Activated naive CD4-positive, alpha-beta T cell treated with anti-CD3 and anti-CD28 coated beads, Interleukin-2, amount 50 U/mL, for 16 hours (primary cell): ENCODE measurements around the gene CEP57L1.
"Not testable (repeated sequence)": the region's sequence is repeated elsewhere in the genome, so short reads cannot be mapped to it uniquely, and the experiment has no call there.

Source experiments
- DNase-seq: peaks from one replicate; pipeline ENCODE4 v3.0.0-alpha.2; 2020

The CEP57L1 gene

DNA sequence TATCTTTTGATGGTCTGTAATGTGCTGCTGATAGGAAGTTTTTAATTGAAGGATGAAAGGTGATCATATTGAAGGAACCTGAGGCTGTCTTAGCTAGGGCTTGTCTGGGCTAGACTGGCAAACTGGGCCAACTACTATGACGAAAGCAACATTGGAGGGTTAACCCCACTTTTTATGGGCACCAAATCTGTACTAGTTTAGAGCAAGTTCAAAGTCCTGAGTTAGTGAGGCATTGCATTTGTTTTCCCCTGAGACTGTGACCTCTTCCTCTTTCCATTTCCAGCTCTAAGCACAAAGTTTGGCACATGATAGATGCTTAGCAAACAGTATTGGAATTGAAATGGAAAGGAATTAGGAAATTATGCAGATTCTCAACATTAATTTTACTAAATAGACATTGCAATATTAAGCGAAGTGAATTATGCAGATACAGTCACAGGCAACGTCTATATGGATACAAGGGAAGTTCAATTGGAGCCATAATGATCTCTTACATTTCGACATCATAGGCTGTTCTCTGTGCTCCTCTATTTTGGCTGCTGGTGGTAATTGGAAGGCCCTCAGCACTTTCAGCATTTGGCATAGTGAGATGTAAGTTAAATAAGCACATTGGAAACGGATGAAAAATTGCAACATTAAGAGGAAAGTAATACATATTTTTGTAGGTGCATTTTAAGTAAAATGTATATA is 22.2 kb downstream of the CEP57L1 start:
- DNase-seq, result no peak

DNA sequence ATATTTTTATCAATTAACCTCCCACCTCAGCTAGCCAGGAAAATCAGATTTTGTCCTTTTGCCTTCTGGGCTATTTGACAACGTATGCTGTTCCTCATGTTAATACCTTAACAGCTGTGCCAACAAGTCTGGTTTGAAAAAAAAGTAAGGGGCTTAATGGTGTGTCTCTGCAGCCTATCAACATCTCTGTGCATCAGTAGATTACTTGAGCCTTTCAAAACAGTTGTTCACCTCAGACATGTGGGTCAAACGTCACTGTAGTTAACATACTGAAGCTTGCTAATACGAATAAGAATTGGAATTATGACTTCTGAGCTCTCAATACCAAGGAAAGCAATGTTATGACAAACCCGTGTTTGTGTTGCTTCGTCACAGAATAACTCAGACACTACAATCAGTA is 23.0 kb downstream of the CEP57L1 start:
- DNase-seq, result no peak

DNA sequence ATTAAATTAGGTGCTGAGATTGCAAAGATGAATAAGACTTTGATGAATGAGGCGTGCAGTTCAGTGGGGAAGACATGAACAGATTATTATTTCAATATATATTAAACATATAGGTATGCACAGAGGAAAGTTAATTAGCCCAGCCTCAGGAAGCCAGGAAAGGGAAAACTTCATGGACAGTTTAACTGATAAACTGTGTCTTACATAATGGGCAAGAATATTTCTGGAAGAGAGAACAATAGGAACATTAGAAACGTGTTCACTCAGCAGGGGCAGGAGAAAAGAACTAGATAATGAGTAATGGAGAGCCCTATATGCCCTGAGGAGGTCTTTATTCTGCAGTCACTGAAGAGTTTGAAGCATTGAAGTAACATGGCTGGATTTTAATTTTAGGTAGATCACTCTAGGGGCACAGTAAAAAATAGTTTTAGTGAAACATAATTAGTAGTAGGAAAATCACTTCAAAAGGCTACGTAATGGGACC is 23.6 kb downstream of the CEP57L1 start:
- DNase-seq, result no peak

DNA sequence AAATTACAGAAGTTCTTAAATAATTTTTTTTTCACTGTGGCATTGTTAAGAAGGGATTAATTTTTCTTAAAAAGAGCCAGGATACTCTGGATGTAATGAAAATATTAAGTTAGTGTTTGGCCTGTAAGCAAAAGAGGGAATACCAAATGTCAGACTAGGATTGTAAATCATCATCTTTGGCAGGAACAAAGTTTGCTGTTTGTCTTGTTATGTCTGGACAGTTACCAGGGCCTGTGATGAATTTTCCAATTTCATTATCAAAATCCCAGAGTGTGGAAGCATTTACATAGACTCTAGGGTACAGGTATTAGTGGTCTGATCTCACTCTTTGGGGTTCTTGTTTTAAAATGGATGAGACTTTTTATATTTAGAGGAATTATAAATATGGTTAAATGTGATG is 26.1 kb downstream of the CEP57L1 start:
- no peak for DNase-seq

DNA sequence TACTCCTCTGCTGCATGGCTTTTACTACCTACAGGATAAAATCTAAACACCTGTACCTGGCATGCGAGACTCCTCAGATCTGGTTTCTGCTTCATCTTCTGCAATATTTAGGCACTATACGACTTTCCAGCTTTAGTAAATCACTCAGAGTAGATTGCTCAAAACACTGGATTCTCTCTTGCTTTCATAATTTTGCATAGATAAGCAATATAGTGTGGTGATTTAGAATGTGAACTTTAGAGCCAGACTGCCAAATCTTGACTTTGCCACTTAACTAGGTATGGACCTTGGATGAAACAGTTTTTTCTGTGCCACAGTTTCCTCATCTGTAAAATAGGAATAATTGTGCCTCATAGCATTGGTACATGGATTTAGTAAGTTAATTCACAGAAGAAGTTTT is 28.9 kb downstream of the CEP57L1 start:
- no peak for DNase-seq

DNA sequence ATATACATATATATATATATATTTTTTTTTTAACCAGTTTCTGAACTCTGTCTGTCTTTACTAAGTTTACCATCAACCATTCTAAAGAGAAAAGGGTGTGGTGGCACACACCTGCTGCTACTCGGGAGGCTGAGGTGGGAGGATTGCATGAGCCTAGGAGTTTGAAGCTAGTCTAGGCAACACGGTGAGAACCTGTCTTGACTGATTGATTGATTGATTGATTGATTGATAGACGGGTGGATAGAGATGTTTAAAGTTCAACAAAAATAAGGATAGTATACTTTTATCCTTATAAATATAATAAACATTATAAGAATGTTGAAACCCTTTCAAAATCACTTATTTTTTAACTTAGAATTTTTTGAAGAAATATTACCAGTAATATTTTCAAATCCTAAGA is 30.2 kb downstream of the CEP57L1 start:
- no peak for DNase-seq

DNA sequence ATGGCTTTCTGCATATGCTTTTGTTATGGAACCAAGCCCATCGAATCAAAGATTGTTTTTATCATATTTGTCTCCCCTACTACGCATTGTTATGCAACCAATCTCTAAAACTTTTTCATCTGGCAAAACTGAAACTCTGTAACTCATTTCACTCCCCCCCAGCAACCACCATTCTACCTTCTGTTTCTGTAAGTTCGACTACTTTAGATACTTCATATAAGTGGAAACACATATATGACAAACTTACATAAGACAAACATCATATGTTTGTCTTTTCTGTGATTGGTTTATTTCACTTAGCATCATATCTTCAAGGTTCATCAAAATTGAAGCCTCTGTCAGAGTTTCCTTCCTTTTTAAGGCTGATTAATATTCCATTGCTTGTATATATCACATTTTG is 34.8 kb downstream of the CEP57L1 start:
- DNase-seq, result no peak

DNA sequence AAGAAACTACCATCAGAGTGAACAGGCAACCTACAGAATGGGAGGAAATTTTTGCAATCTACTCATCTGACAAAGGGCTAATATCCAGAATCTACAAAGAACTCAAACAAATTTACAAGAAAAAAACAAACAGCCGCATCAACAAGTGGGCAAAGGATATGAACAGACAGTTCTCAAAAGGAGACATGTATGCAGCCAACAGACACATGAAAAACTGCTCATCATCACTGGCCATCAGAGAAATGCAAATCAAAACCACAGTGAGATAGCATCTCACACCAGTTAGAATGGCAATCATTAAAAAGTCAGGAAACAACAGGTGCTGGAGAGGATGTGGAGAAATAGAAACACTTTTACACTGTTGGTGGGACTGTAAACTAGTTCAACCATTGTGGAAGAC is 40.3 kb downstream of the CEP57L1 start:
- DNase-seq, result not testable (repeated sequence)

DNA sequence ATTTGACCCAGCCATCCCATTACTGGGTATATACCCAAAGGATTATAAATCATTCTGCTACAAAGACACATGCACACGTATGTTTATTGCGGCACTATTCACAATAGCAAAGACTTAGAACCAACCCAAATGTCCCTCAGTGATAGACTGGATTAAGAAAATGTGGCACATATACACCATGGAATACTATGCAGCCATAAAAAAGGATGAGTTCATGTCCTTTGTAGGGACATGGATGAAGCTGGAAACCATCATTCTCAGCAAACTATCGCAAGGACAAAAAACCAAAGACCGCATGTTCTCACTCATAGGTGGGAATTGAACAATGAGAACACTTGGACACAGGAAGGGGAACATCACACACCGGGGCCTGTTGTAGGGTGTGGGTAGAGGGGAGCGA is 40.7 kb downstream of the CEP57L1 start:
- DNase-seq, result not testable (repeated sequence)

DNA sequence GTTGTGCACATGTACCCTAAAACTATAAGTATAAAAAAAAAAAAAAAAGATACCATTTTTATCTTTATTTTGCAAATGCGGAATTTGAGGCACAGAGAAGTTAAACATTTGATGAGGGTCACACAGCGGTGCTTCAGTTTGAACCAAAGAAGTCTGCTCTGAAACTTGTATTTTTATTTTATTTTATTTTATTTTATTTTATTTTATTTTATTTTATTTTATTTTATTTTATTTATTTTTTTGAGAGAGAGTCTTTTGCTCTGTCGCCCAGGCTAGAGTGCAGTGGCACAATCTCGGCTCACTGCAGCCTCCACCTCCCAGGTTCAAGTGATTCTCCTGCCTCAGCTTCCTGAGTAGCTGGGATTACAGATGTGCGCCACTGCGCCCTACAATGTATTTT is 41.2 kb downstream of the CEP57L1 start:
- not testable (repeated sequence) for DNase-seq

DNA sequence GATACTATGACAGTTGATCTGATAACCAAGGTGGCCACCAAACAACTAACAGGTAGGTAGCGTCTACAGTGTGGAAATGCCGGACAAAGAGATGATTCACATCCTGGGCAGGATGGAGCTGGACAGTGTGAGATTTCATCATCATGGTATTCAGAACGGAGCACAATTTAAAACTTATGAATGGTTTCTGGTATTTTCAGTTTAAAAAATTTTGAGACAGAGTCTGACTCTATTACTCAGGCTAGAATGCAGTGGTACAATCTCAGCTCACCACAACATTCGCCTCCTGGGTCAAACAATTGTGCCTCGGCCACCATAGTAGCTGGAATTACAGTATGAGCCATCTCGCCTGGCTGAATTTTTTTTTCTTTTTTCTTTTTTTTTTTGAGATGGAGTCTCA is 43.8 kb downstream of the CEP57L1 start:
- no peak for DNase-seq

DNA sequence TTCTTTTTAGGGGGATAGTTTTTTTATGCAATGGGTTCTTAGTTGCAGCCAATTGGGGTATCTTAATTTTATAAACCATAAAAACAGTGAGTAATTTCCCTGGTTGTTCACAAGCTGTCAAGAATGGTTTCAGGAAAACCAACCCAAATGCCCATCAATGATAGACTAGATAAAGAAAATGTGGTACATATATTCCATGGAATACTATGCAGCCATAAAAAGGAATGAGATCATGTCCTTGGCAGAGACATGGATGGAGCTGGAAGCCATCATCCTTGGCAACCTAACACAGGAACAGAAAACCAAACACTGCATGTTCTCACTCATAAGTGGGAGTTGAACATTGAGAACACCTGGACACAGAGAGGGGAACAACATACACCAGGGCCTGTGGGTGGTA is 46.8 kb downstream of the CEP57L1 start:
- DNase-seq, result not testable (repeated sequence)

DNA sequence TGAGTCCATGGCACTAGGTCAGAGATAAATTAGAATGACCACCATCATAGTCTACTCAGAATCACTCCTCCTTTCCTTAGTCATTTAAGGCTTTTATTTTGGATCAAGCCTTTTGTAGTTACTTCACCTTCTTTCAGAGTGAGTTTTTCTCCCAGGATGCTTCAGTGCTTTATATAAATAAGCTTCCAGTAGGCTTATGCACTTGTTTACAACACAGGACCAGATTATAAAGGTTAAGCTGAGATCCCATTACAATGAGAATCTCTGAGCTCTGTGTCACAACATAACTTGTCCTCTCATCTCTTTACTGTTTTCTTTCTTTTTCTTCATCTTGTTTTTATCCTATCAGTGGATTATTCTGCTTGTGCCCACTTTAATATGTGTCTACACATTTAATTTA is 47.9 kb downstream of the CEP57L1 start:
- no peak for DNase-seq

DNA sequence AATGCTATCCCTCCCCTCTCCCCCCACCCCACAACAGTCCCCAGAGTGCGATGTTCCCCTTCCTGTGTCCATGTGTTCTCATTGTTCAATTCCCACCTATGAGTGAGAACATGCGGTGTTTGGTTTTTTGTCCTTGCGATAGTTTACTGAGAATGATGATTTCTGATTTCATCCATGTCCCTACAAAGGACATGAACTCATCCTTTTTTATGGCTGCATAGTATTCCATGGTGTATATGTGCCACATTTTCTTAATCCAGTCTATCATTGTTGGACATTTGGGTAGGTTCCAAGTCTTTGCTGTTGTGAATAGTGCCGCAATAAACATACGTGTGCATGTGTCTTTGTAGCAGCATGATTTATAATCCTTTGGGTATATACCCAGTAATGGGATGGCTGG is 52.9 kb downstream of the CEP57L1 start:
- DNase-seq, result not testable (repeated sequence)

DNA sequence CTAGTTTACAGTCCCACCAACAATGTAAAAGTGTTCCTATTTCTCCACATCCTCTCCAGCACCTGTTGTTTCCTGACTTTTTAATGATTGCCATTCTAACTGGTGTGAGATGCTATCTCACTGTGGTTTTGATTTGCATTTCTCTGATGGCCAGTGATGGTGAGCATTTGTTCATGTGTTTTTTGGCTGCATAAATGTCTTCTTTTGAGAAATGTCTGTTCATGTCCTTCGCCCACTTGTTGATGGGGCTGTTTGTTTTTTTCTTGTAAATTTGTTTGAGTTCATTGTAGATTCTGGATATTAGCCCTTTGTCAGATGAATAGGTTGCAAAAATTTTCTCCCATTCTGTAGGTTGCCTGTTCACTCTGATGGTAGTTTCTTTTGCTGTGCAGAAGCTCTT is 53.4 kb downstream of the CEP57L1 start:
- not testable (repeated sequence) for DNase-seq

DNA sequence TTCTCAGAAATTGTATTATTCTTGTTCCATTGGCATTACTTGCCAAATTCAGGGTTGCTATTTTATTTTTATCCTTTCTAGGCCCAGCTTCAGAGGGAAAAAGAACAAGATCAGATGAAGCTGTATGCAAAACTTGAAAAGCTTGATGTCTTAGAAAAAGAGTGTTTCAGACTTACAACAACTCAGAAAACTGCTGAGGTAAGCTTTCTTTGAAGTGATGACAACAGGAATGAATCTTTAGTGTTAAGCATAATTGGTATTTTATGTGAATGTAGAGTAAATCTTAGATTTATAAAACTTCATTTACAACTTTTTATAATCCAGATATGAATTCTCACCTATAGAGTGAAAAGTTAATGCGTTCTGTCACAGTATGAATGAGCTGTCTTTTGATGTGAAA is 58.4 kb downstream of the CEP57L1 start:
- DNase-seq, result no peak

DNA sequence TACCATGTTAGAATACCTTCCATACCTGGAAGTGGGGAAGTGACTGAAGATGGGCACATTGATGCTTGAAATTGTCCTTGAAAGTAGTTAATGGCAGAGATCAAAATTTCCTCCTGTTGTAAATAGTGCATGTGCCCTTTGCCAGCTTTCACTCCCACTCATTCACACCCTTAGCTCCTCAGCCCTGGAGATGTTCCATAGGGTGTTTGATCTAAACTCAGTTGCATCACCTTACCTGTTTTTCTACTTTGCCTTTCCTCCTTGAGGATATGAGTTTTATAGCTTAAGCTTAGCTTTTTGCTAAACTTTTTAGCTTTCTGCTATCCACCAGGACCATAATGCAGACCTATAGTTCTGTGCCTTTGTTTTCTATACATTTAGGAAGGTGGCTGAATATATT is 69.0 kb downstream of the CEP57L1 start:
- DNase-seq, result no peak

DNA sequence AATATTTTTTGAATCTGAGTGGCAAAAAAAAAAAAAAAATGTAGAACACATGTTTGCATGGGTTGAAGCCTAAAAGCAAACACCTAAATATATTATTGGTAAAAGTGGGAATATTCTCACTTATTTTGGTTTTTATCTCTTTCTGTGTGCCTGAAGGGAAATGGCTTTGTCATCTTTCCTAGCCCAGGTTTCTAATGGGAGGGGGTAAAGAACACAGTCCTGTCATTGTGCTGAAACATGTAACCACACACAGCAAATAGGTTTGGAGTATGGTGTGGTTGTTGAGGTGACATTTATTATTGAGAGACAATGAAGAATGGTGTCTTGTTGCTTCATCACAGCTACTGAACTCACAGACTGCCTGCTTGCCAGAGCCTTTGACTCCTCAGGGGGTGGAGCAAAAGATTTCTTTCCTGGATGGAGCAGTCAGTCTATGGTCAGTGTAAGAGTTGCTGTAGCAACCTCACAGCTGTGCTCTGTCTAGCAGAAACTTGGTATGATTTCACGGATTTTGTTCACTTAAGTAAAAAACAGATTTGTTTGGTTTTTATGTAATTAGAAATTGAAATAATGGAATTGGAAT is 70.2 kb downstream of the CEP57L1 start:
- no peak for DNase-seq

DNA sequence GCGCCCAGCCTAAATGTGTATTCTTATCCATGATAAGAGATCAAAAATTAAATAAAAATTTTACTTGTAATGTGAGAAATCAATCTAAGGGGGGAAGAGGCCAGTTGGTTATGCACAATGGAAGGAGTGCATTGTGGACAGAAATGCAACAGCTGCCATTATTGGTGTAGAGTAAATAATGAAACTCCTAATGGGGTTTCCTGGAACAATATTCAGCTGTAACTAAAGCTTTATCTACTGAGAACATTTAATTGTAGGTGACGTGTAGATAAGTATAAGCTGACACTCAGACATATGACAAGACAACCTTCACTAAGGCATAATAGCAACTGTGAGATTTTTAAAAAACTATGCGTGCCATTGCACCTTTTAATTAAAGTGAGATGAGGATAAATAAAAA is 71.4 kb downstream of the CEP57L1 start:
- DNase-seq, result no peak

DNA sequence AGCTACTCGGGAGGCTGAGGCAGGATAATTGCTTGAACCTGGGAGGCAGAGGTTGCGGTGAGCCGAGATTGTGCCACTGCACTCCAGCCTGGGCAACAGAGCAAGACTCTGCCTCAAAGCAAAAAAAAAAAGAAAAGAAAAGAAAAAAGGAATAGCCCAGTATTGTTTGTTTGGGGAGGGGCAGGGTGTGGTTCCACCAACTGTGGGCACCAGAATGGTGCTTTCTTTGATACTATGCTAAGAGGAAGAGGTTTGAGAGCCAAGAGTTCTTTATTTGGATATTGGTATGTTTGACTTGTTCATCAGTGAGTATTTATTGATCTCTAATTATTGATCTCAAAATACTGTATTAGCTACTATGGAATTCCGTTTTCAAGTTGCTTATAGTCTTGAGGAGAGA is 72.3 kb downstream of the CEP57L1 start:
- DNase-seq, result no peak

DNA sequence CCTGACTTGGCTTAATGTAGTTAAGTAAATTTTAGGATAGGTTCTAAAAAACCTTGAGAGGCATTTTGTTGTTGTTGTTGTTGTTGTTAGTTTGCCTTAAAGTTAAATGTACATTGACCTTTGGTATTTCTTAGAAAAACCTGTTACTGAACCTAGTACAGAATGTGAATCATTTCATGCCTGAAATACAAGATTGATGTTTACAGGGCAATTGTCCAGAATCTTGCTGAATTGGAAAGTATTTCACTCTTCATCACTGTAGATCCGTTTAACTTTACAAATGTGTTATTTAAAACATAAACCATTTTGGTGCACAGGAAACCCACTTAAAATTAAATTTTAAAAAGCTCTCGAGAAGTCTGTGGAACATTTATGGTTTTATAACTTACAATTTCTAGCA is 75.0 kb downstream of the CEP57L1 start:
- no peak for DNase-seq

DNA sequence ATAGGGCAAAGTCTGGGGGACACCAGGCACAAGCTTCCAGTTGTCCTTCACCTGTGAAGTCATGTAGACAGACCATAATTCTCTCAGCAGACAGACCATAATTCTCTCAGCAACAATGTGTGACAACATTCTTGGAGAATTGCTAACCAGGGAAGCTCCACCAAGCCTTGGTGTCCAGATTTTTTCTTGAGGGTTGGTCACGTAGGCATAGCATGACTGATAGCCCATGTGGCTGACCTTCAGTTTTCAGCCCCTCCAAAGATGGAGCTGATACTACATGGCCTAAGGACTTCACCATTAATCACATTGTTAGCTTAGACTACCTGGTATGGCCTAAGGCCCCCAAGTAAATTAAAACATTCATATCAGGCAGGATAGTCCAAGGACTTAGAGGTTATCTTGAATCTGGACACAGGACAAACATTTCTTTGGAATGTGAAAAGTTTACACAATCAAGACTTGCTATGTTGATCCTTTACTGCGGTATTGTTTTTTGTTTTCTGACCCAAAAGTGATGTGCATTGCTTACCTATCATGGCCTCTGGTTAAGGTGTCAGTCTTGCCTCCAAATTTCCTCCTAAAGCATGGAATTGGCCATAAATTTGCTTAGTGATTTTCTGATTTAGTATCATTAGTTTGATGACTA is 76.9 kb downstream of the CEP57L1 start:
- DNase-seq, result no peak

DNA sequence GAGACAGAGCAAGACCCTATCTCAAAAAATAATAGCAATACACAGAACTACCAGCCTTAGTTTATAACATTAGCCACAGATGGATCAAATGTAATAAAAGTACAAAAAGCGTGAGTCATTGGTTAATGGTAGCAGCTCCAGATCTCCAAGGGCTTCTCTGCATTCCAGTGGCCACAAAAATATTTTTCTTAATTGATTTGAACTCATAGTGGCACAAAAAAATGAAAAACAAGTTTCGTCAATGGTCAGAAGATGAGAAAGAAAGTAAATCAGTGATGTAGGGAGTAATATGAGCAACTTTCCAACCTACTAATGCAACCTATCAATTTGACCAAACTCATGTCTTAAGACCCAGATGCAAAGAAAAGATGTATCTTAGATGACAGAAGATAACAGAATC is 79.6 kb downstream of the CEP57L1 start:
- DNase-seq, result no peak

DNA sequence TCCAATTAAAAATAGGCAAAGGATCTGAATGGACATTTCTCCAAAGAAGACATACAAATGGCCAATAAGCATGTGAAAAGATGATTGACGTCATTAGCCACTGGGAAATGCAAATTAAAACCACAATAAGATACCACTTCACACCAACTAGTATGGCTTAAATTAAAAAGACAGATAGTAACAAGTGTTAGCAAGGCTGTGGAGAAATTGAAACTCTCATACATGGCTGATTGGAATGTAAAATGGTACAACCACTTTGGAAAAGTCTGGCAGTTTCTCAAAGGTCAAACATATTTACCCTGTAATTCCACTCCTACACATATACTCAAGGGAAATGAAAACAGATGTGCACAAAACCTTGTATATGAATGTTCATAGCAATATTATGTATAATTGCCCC is 83.6 kb downstream of the CEP57L1 start:
- no peak for DNase-seq

DNA sequence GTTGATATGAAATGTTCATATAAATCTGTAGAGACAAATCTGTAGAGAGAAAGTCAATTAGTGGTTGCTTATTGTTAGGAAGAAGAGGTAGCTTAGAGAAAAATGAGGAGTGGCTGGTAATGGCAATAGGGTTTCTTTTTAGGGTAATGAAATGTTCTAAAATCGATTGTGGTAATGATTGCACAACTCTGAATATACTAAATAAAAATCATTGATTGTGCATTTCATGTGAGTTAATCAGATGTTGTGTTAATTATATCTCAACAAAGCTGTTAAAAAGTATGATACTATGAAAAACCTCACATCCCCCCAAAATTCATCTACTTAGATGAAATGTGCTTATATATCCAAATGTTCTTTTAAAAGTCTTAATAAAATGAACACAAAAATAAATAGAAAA is 84.2 kb downstream of the CEP57L1 start:
- DNase-seq, result no peak
